GM19023 (cell line): ENCODE measurements around the gene CDX1.

Source experiments
- ATAC-seq: cut with Tn5 transposase; IDR thresholded peaks from one replicate; pipeline ENCODE4 v1.9.1; 2021; ENCODE audit warnings: mild to moderate bottlenecking, moderate library complexity; ENCODE audit not compliant: unreplicated experiment

Gene CDX1

GRCh38 chr5:150131461-150131860 is 35.1 kb upstream of the CDX1 start:
- ATAC-seq, result no peak

GRCh38 chr5:150131978-150132694 is 34.4 kb upstream of the CDX1 start:
- no peak for ATAC-seq

GRCh38 chr5:150132740-150133139 is 33.8 kb upstream of the CDX1 start:
- ATAC-seq, result no peak

- no peak for ATAC-seq
These were observed 32.9 kb upstream of the CDX1 start for GRCh38 chr5:150133581-150134197.

- ATAC-seq, result no peak
These were observed 32.4 kb upstream of the CDX1 start for GRCh38 chr5:150134198-150134588.

- ATAC-seq, result no peak
These were observed 30.8 kb upstream of the CDX1 start for GRCh38 chr5:150135557-150136304.

- no peak for ATAC-seq
These were observed 30.0 kb upstream of the CDX1 start for GRCh38 chr5:150136305-150137167.

- no peak for ATAC-seq
These were observed 29.2 kb upstream of the CDX1 start for GRCh38 chr5:150137168-150137957.

GRCh38 chr5:150137997-150138396 is 28.6 kb upstream of the CDX1 start:
- no peak for ATAC-seq

GRCh38 chr5:150138551-150139265 is 27.9 kb upstream of the CDX1 start:
- ATAC-seq, result no peak

GRCh38 chr5:150139334-150139733 is 27.2 kb upstream of the CDX1 start:
- ATAC-seq, result no peak

- ATAC-seq, result no peak
These were observed 25.7 kb upstream of the CDX1 start for GRCh38 chr5:150140830-150141229.

- no peak for ATAC-seq
These were observed 24.9 kb upstream of the CDX1 start for GRCh38 chr5:150141544-150142184.

GRCh38 chr5:150142185-150142958 is 24.2 kb upstream of the CDX1 start:
- ATAC-seq, result no peak

GRCh38 chr5:150142959-150143349 is 23.6 kb upstream of the CDX1 start:
- ATAC-seq, result no peak

- ATAC-seq, result no peak
These were observed 23.0 kb upstream of the CDX1 start for GRCh38 chr5:150143350-150144245.

GRCh38 chr5:150144246-150144801 is 22.3 kb upstream of the CDX1 start:
- no peak for ATAC-seq
